ENCODE measurements around the gene TMEM132C.
"Not testable (repeated sequence)": the region's sequence is repeated elsewhere in the genome, so short reads cannot be mapped to it uniquely, and the experiment has no call there.

TMEM132C gene

DNA sequence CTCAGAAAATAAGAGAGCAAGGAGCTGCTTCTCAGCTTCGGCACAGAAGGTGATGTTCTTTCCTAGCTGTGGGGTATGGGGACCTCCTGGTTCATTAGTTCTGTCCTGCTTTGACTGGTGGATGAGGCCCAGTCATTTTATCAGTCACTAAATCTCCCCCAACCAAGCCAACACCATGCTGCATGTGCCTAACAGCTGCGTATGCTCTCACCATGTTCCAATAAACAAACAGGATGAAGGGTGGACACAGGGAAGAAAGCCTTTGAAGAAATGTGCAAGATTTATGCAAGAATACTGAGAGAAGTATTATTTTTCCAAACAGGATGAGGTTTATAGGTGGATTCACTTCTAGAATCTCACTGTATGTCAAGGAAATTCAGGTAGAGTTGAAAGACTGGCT, 156.2 kb downstream of the TMEM132C start:
- no peak for DNase-seq

- no peak for DNase-seq
These were observed 158.0 kb downstream of the TMEM132C start for GRCh38 chr12:128424931-128425431.

DNA sequence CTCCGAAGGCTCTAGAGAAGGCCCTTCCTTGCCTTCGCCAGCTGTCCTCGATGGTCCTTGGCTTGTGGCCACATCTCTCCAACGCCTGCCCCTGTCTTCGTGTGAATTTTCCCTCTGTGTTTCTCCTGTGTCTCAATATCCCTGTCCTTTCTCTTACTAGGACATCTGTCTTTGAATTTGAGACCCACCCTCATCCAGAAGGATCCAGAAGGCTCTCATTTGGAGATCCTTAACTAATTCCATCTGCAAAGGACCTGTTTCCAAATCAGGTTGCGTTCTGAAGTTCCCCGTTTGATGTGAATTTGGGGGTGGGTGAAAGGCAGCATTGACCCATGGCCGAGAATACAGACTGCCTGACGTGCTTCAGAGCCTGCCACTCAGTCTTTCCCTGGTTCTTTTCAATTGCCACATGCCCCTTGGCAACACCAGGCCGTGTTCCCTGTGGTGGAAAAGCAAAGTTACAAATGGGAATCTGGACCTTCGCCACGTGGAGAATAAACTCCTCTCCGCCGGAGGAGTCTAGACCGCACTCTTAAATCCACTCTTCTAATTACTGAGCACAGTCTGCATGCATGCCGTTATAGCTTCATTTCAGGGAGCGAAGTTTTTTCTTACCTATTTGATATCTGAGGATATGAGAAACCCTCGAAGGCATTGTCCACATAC, 158.8 kb downstream of the TMEM132C start:
- no peak for DNase-seq

DNA sequence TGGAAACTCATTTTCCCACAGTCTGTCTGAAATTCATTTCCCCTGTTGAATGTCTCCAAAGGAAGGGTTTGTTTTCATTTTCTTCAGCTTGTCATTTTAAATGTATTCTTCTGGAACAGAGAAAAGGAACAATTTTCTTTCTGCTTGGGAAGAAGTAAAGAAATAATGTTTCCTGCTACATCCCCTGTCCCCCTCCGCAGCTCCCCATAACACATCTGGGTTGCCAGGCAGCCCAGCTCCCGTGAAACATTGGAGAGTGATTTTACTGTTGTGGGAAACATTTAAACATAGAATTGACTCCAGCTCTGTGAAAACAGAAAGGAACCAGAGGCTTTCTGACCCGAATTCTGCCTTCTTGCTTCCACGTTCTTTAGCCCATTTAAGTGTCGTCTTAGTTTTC, 159.5 kb downstream of the TMEM132C start:
- no peak for DNase-seq

GRCh38 chr12:128439796-128440195, 172.8 kb downstream of the TMEM132C start:
- no peak for DNase-seq

GRCh38 chr12:128442096-128442495, 175.1 kb downstream of the TMEM132C start:
- DNase-seq, result no peak

DNA sequence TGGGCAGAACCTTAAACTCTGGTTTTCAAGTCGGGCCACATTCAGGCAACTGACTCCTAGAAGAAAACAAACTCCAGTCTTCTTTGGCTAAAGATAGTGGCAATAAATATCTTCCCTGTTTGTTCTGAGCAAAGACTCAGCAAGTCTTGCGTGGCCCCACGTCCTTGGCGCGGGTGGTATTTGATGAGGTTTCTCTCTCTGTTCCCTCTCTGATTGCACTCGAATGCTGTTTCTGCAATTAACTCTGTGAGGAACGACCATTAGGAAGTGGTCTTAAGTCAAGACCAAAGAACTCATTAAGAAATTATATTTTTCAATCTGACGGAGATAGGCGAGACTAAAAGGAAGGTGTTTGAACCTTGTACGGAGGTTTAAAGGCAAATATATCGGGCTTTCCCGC, 177.6 kb downstream of the TMEM132C start:
- no peak for DNase-seq

- DNase-seq, result no peak
These were observed 178.6 kb downstream of the TMEM132C start for GRCh38 chr12:128445415-128446127.

- DNase-seq, result no peak
These were observed 182.3 kb downstream of the TMEM132C start for GRCh38 chr12:128449146-128449894.

DNA sequence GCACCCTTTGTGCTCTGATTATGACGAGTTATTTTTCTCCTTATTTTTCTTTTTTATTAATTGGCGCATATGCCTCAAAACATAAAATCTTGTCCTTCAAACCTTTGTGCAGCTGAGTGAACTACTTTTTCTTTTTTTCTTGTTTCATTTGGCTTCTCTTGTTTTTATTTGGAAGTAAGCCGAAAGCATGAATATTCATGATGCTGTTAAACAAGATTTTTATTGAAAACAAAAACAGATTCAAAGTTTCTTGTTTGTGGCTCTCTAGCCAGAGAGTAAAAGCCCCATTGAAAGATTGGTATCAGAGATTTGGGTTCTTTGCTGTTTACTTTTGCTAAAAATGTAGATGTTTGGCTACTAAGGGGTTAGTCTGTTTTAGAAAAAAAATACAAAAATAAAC, 183.8 kb downstream of the TMEM132C start:
- DNase-seq, result no peak

GRCh38 chr12:128455851-128456250, 188.9 kb downstream of the TMEM132C start:
- DNase-seq, result no peak

- DNase-seq, result no peak
These were observed 190.0 kb downstream of the TMEM132C start for GRCh38 chr12:128456922-128457321.

DNA sequence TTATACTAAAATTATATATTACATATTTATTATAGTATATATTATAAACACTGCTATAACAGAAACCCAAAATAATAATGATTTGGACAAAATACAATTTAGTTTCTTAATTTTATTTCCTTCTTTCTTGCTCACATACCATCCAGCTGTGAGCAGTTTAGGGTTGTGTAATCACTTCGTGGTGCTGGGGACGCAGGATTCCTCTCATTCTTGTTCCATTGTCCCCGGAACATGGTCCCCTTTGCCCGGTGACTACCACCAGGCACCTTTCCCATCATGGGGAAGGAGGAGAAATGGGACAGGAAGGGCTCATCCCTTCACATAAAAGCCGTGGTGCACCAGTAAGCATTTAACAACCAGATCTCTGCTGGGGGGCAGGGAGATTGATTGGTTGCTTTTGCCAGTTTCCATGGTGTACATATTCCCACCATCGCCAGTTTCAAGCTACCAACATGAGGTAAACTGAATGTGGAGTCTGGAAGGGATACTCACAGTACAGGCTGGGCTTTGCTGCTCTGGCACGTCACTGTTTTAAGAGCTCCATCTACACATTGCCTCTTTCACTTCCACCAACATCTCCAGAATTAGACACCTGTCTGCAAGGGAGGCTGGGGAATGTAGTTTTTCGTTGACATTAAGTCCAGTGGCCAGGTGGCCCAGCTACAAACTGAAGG, 191.5 kb downstream of the TMEM132C start:
- DNase-seq, result no peak

GRCh38 chr12:128459067-128459466, 192.1 kb downstream of the TMEM132C start:
- DNase-seq, result no peak

DNA sequence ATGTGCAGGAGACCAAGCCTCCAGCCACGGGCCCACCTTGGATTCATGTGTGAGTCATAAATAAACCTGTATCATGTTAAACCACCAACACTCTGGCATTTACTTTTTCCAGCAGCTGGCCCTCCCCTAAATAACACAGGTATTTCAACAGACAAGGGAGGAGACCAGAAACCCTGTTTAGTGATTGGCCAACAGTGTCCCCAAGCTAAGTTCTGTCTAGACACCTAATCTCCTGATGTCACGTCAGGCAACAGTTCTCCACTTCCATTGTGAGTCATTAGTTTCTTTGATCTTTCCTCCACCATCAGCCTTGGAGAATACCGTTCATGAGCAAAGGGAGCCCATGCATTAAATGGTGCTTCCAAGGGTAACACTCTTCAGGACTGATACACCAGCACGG, 196.9 kb downstream of the TMEM132C start:
- no peak for DNase-seq

- no peak for DNase-seq
These were observed 200.9 kb downstream of the TMEM132C start for GRCh38 chr12:128467882-128468281.

- no peak for DNase-seq
These were observed 202.0 kb downstream of the TMEM132C start for GRCh38 chr12:128468926-128469325.

DNA sequence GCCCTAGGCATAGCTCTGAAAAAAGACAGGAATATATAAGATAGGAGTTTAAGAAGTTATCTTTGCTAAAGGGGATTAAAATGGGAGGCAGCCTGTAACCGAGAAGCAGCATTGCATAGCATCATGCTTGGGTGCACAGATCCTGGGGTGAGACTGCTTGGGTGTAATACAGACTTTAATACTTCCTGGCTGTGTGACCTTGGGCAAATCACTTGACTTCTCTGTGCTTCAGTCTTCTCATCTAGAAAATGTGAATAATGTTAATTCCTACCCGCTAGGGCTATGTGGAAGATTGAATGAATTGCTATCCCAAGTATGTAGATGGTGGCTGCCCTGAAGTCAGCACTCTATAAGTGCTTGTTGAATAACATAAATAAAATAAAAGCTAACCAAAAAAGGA, 204.5 kb downstream of the TMEM132C start:
- no peak for DNase-seq

GRCh38 chr12:128474916-128475315, 207.9 kb downstream of the TMEM132C start:
- no peak for DNase-seq

DNA sequence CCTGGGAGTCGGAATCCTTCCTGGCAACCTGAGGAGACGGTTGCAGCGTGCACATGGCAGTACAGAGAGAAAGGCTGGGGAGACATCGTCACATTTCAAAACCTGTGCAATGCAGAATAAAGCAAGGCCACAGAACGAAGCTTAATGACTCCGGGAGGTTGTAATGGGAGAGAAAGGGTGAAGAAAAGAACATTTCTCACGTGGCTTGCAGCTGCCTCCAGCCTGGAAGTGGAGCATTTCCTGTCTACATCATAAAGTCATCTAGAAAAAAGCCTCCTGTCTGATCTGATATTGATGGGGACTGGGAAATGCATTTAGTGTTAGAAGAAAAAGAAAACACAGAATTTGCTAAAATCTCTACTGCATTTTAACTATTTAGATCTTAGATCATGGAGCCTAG, 209.3 kb downstream of the TMEM132C start:
- no peak for DNase-seq

GRCh38 chr12:128483526-128484255, 216.7 kb downstream of the TMEM132C start:
- DNase-seq, result no peak

DNA sequence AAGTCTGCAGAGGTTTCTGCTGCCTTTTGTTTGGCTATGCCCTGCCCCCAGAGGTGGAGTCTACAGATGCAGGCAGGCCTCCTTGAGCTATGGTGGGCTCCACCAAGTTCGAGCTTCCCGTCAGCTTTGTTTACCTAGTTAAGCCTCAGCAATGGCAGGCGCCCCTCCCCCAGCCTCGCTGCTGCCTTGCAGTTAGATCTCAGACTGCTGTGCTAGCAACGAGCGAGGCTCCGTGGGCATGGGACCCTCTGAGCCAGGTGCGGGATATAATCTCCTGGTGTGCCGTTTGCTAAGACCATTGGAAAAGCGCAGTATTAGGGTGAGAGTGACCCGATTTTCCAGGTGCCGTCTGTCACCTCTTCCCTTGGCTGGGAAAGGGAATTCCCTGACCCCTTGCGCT, 230.4 kb downstream of the TMEM132C start:
- not testable (repeated sequence) for DNase-seq

All from NCI-H446 (cell line).